ENCODE data around the gene ELMO1. TPM values are rescaled to one million over a fixed set of nuclear protein-coding genes. Genes with fewer than 3 reads are reported as not detected.

The ELMO1 gene
- total RNA-seq, 4 donors from 2014 or later, result 24.6 to 120 (median 71.9) TPM

DNA sequence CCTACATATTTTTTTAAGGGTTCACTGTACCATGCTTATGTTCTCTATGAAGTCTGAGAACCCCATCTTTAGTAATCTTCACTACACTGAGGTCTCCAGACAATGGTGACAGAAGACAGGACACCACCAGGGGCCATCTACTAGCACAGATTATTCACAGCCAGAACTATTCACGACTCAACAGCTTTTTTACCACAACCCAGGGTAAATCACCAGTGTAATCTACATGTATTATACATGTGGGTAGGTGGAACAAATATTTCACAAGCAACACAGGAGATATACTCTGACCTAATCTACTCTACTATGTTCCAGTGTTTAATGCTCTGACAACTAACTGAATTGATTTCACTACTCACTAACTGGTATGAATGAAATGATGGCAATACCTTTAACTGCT lies 136.1 kb downstream of the ELMO1 start:
- Histone ChIP-seq H3K4me1 (peaks cover 0 to 25% (median 9%) of the 10 kb centered on the region in 4 donors), H3K27me3 (no peaks in the 10 kb centered on the region), H3K36me3 (no peaks in the 10 kb centered on the region), H3K9me3 (no peaks in the 10 kb centered on the region), H3K27ac (no peak overlapping the region), H3K4me3 (no peak overlapping the region)
- in situ Hi-C loops (cut with MboI; ENCODE audit: low pct_ligation_motif_present in 1 of 4, low pct_unique_long_range_greater_than_20kb in 1 of 4, low sequenced_read_pairs in 3 of 4), result no loop called here
- 81% methylated on average over 1 of the region's 1 CpG; no CpG with 5 or more reads in 1 of the 2 donors for WGBS, 2 donors (ENCODE audit: low coverage in 1 of 2)
- no peak for DNase-seq
- intact Hi-C loops (cut with DNase I; ENCODE audit: low total_unique reads), result no loop called here
- TF ChIP-seq POLR2AphosphoS5 (IDR thresholded peaks at IDR 0.05) (no peak), POLR2A (IDR thresholded peaks at IDR 0.05) (no peak), EP300 (IDR thresholded peaks at IDR 0.05; ENCODE audit: low read depth) (no peak)
- TF ChIP-seq, protein P1, sequence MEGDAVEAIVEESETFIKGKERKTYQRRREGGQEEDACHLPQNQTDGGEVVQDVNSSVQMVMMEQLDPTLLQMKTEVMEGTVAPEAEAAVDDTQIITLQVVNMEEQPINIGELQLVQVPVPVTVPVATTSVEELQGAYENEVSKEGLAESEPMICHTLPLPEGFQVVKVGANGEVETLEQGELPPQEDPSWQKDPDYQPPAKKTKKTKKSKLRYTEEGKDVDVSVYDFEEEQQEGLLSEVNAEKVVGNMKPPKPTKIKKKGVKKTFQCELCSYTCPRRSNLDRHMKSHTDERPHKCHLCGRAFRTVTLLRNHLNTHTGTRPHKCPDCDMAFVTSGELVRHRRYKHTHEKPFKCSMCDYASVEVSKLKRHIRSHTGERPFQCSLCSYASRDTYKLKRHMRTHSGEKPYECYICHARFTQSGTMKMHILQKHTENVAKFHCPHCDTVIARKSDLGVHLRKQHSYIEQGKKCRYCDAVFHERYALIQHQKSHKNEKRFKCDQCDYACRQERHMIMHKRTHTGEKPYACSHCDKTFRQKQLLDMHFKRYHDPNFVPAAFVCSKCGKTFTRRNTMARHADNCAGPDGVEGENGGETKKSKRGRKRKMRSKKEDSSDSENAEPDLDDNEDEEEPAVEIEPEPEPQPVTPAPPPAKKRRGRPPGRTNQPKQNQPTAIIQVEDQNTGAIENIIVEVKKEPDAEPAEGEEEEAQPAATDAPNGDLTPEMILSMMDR (IDR thresholded peaks at IDR 0.05), result no peak

GRCh38 chr7:37311355-37311754 lies 137.3 kb downstream of the ELMO1 start:
- Histone ChIP-seq H3K9me3 (no peaks in the 10 kb centered on the region), H3K36me3 (no peaks in the 10 kb centered on the region), H3K4me1 (peaks cover 0 to 25% (median 9%) of the 10 kb centered on the region in 4 donors), H3K27ac (no peak overlapping the region), H3K4me3 (no peak overlapping the region), H3K27me3 (no peaks in the 10 kb centered on the region)
- in situ Hi-C loops (cut with MboI; ENCODE audit: low pct_ligation_motif_present in 1 of 4, low pct_unique_long_range_greater_than_20kb in 1 of 4, low sequenced_read_pairs in 3 of 4), result no loop called here
- no peak for DNase-seq
- TF ChIP-seq, protein P1 (IDR thresholded peaks at IDR 0.05), result no peak
- TF ChIP-seq POLR2AphosphoS5 (IDR thresholded peaks at IDR 0.05) (no peak), POLR2A (IDR thresholded peaks at IDR 0.05) (no peak), EP300 (IDR thresholded peaks at IDR 0.05; ENCODE audit: low read depth) (no peak)
- 26 to 52% methylated on average over 6 of the region's 6 CpGs for WGBS, 2 donors (ENCODE audit: low coverage in 1 of 2)
- intact Hi-C loops (cut with DNase I; ENCODE audit: low total_unique reads), result no loop called here

DNA sequence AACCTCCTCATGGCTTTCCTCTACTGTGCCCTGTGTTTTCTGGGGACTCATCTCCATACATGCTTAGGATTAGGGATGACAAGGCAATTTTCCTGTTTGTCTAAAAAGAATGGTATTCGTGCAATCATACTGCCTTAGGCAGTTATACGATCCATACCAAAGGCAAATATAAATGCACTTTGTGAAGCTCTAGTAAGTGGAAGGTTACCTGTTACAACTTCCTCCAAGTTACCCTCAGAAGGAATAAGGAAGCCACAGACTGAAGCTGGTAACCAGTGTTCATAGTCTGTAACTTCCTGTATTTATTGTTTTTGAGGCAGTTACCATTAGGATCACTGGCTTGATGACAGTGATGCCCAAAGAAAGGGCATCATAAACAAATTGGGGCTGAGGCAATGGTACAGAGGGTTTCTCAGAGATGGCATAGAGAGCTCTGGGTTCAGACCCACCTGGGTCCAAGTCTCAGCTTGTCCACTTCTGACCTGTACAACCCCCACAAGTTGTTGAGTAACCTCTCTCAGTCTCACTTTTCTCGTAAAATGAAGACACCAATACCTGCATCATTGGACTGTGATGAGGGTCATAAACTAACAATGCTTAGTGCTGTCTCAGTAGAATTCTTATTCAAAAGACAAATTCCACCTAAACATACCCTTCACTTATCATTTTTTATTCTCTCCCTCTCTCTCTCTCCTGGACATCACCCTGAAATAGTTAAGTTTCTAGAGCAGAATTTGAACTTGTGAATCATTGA lies 138.2 kb downstream of the ELMO1 start:
- H3K36me3 ChIP-seq, result no peaks in the 10 kb centered on the region
- no peak for DNase-seq
- peaks cover 0 to 25% (median 7%) of the 10 kb centered on the region in 4 donors for H3K4me1 ChIP-seq
- H3K27me3 ChIP-seq, result no peaks in the 10 kb centered on the region
- peak overlapping the region in 1 of 4 donors; percentile 36 for H3K27ac ChIP-seq
- TF ChIP-seq POLR2A (IDR thresholded peaks at IDR 0.05) (no peak), EP300 (IDR thresholded peaks at IDR 0.05; ENCODE audit: low read depth) (no peak), POLR2AphosphoS5 (IDR thresholded peaks at IDR 0.05) (no peak)
- TF ChIP-seq, protein P1 (IDR thresholded peaks at IDR 0.05), result no peak
- no peaks in the 10 kb centered on the region for H3K9me3 ChIP-seq
- in situ Hi-C loops (cut with MboI; ENCODE audit: low pct_ligation_motif_present in 1 of 4, low pct_unique_long_range_greater_than_20kb in 1 of 4, low sequenced_read_pairs in 3 of 4), result no loop called here
- WGBS, 2 donors (ENCODE audit: low coverage in 1 of 2), result 6 to 51% methylated on average over 2 to 3 of the region's 3 CpGs
- no peak overlapping the region for H3K4me3 ChIP-seq
- intact Hi-C loops (cut with DNase I; ENCODE audit: low total_unique reads), result no loop called here

- Histone ChIP-seq H3K4me1 (peaks cover 0 to 22% (median 7%) of the 10 kb centered on the region in 4 donors), H3K27ac (peak overlapping the region in 1 of 4 donors; percentile 36), H3K36me3 (no peaks in the 10 kb centered on the region), H3K4me3 (no peak overlapping the region), H3K9me3 (no peaks in the 10 kb centered on the region), H3K27me3 (no peaks in the 10 kb centered on the region)
- no peak for DNase-seq
- intact Hi-C loops (cut with DNase I; ENCODE audit: low total_unique reads) (no loop called here), in situ Hi-C loops (cut with MboI; ENCODE audit: low pct_ligation_motif_present in 1 of 4, low pct_unique_long_range_greater_than_20kb in 1 of 4, low sequenced_read_pairs in 3 of 4) (no loop called here)
- TF ChIP-seq, protein P1 (IDR thresholded peaks at IDR 0.05), result no peak
- TF ChIP-seq POLR2AphosphoS5 (IDR thresholded peaks at IDR 0.05) (no peak), POLR2A (IDR thresholded peaks at IDR 0.05) (no peak), EP300 (IDR thresholded peaks at IDR 0.05; ENCODE audit: low read depth) (no peak)
- WGBS, 2 donors (ENCODE audit: low coverage in 1 of 2), result 48 to 60% methylated on average over 1 to 3 of the region's 3 CpGs
These were observed 139.2 kb downstream of the ELMO1 start for GRCh38 chr7:37309493-37309892.

Data from transverse colon (tissue), 4 donors.